SU-DHL-6 (cell line): ENCODE results near the gene ARL2BP.
A peak's percentile ranks its signal among the peaks of the same experiment; 100 is the strongest.

ENCODE experiments used
- H2AFZ ChIP-seq: fragments of 200-600 bp; sonication (generic); 2 replicates; pipeline ENCODE4 v1.6.1; 2014; ENCODE audit warnings: low read depth, mild to moderate bottlenecking, moderate library complexity, mixed read lengths, antibody characterized with exemption, low read length; ENCODE audit not compliant: severe bottlenecking
- H3F3A ChIP-seq: fragments of 200-600 bp; shearing (Covaris generic); 2 replicates; pipeline ENCODE4 v1.6.0; 2016; ENCODE audit warnings: antibody characterized with exemption, mild to moderate bottlenecking; ENCODE audit not compliant: insufficient read depth
- H3K27ac ChIP-seq: fragments of 200-600 bp; sonication (generic); 2 replicates; pipeline ENCODE4 v1.5.1; 2016; ENCODE audit warnings: low read depth, mild to moderate bottlenecking, low read length, moderate library complexity, mixed read lengths
- H3K27me3 ChIP-seq: fragments of 200-600 bp; sonication (generic), shearing (Covaris generic); 2 replicates; pipeline ENCODE4 v1.6.0; 2014; ENCODE audit warnings: mild to moderate bottlenecking, low read length
- H3K36me3 ChIP-seq: fragments of 200-600 bp; sonication (generic); 2 replicates; pipeline ENCODE4 v1.6.1; 2014; ENCODE audit warnings: mild to moderate bottlenecking, low read length, mixed read lengths
- H3K4me2 ChIP-seq: fragments of 300-600, 200-600 bp; shearing (Covaris generic), sonication (generic); 2 replicates; pipeline ENCODE4 v1.6.0; 2014; ENCODE audit warnings: low read length, low read depth, mild to moderate bottlenecking; ENCODE audit not compliant: poor library complexity, severe bottlenecking
- H3K4me3 ChIP-seq: fragments of 200-600 bp; sonication (generic); 2 replicates; pipeline ENCODE4 v1.5.1; 2014; ENCODE audit warnings: antibody characterized with exemption, low read length, mild to moderate bottlenecking, mixed read lengths; ENCODE audit not compliant: insufficient read depth, poor library complexity, severe bottlenecking
- H3K79me2 ChIP-seq: fragments of 200-600 bp; sonication (generic); 2 replicates; pipeline ENCODE4 v1.6.1; 2014; ENCODE audit warnings: mild to moderate bottlenecking, low read length, moderate library complexity; ENCODE audit not compliant: insufficient read depth
- H3K9ac ChIP-seq: fragments of 200-600 bp; sonication (generic); 2 replicates; pipeline ENCODE4 v1.7.0; 2014; ENCODE audit warnings: mild to moderate bottlenecking, low read length
- H3K9me2 ChIP-seq: fragments of 200-600 bp; sonication (generic); replicated peaks from 2 replicates; pipeline ENCODE4 v1.6.1; 2014; ENCODE audit warnings: low read length; ENCODE audit not compliant: insufficient read depth
- H3K9me3 ChIP-seq: fragments of 200-600 bp; sonication (generic); 2 replicates; pipeline ENCODE4 v1.6.1; 2014; ENCODE audit warnings: low read length, mixed read lengths; ENCODE audit not compliant: insufficient read depth
- H4K20me1 ChIP-seq: fragments of 200-600 bp; sonication (generic); 2 replicates; pipeline ENCODE4 v1.6.1; 2014; ENCODE audit warnings: low read depth, mild to moderate bottlenecking, antibody characterized with exemption, low read length, moderate library complexity, mixed read lengths
- CTCF ChIP-seq: fragments of 200-600 bp; sonication (generic); IDR thresholded peaks from one replicate; pipeline ENCODE4 v1.5.1; 2017; ENCODE audit warnings: antibody characterized with exemption, mild to moderate bottlenecking, low read length, moderate library complexity; ENCODE audit not compliant: insufficient read depth, poor library complexity, severe bottlenecking
- EZH2phosphoT487 ChIP-seq: fragments of 200-600 bp; sonication (generic), shearing (Covaris generic); conservative IDR thresholded peaks from 2 replicates; pipeline ENCODE4 v1.6.1; 2018; ENCODE audit warnings: mild to moderate bottlenecking, antibody characterized with exemption, low read length, moderate library complexity, mixed read lengths

Gene ARL2BP

GRCh38 chr16:57245472-57246113 is 534 bp downstream of the ARL2BP start:
- H3K27ac ChIP-seq = no peak overlapping the region
- no peaks in the 10 kb centered on the region for H3K79me2 ChIP-seq

GRCh38 chr16:57251352-57251751 is 6.3 kb downstream of the ARL2BP start:
- TF ChIP-seq EZH2phosphoT487 = no peak
- no peak for TF ChIP-seq CTCF
- no peak overlapping the region for H2AFZ ChIP-seq
- H3K4me2 ChIP-seq = no peak overlapping the region
- H3K27ac ChIP-seq = no peak overlapping the region
- H3K36me3 ChIP-seq = peaks cover 15% of the 10 kb centered on the region
- no peaks in the 10 kb centered on the region for H3F3A ChIP-seq
- no peaks in the 10 kb centered on the region for H4K20me1 ChIP-seq
- H3K9me3 ChIP-seq = peaks cover 10% of the 10 kb centered on the region; the same call in 1 of the 2 replicates
- no peak overlapping the region for H3K4me3 ChIP-seq
- H3K27me3 ChIP-seq = no peaks in the 10 kb centered on the region
- H3K9me2 ChIP-seq = no peaks in the 10 kb centered on the region
- H3K9ac ChIP-seq = no peak overlapping the region
- no peaks in the 10 kb centered on the region for H3K79me2 ChIP-seq

More at GRCh38 chr16:57245472-57246113, 534 bp downstream of the ARL2BP start:
- Histone ChIP-seq H3F3A (peaks cover 5% of the 10 kb centered on the region; the same call in 1 of the 2 replicates), H3K9ac (peak overlapping the region; percentile 66), H3K27me3 (no peaks in the 10 kb centered on the region), H3K4me2 (peak overlapping the region; percentile 56), H3K9me3 (no peaks in the 10 kb centered on the region), H3K9me2 (no peaks in the 10 kb centered on the region), H4K20me1 (no peaks in the 10 kb centered on the region), H2AFZ (peak overlapping the region; percentile 91), H3K36me3 (no peaks in the 10 kb centered on the region), H3K4me3 (peak overlapping the region; percentile 76)
- TF ChIP-seq CTCF = no peak
- TF ChIP-seq EZH2phosphoT487 = no peak

GRCh38 chr16:57252148-57252721 is 7.2 kb downstream of the ARL2BP start:
- H3K9me2 ChIP-seq = no peaks in the 10 kb centered on the region
- no peaks in the 10 kb centered on the region for H3K27me3 ChIP-seq
- H4K20me1 ChIP-seq = no peaks in the 10 kb centered on the region
- TF ChIP-seq CTCF (no peak), EZH2phosphoT487 (no peak)
- H3K79me2 ChIP-seq = no peaks in the 10 kb centered on the region
- peaks cover 15% of the 10 kb centered on the region for H3K36me3 ChIP-seq
- no peak overlapping the region for H3K4me2 ChIP-seq
- H3K27ac ChIP-seq = no peak overlapping the region
- H2AFZ ChIP-seq = no peak overlapping the region
- H3K9me3 ChIP-seq = peaks cover 10% of the 10 kb centered on the region; the same call in 1 of the 2 replicates
- no peak overlapping the region for H3K4me3 ChIP-seq
- H3K9ac ChIP-seq = no peak overlapping the region
- H3F3A ChIP-seq = no peaks in the 10 kb centered on the region
